ENCODE measurements around the gene LDLRAD3. TPM values are rescaled to one million over a fixed set of nuclear protein-coding genes. Genes with fewer than 3 reads are reported as not detected.

The LDLRAD3 gene, protein sequence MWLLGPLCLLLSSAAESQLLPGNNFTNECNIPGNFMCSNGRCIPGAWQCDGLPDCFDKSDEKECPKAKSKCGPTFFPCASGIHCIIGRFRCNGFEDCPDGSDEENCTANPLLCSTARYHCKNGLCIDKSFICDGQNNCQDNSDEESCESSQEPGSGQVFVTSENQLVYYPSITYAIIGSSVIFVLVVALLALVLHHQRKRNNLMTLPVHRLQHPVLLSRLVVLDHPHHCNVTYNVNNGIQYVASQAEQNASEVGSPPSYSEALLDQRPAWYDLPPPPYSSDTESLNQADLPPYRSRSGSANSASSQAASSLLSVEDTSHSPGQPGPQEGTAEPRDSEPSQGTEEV
- 19.3 to 22.6 TPM (median 21.7 TPM) in 5 replicates for total RNA-seq (2022; extraction: Qiagen RNA extraction; ENCODE audit: low read depth)

DNA sequence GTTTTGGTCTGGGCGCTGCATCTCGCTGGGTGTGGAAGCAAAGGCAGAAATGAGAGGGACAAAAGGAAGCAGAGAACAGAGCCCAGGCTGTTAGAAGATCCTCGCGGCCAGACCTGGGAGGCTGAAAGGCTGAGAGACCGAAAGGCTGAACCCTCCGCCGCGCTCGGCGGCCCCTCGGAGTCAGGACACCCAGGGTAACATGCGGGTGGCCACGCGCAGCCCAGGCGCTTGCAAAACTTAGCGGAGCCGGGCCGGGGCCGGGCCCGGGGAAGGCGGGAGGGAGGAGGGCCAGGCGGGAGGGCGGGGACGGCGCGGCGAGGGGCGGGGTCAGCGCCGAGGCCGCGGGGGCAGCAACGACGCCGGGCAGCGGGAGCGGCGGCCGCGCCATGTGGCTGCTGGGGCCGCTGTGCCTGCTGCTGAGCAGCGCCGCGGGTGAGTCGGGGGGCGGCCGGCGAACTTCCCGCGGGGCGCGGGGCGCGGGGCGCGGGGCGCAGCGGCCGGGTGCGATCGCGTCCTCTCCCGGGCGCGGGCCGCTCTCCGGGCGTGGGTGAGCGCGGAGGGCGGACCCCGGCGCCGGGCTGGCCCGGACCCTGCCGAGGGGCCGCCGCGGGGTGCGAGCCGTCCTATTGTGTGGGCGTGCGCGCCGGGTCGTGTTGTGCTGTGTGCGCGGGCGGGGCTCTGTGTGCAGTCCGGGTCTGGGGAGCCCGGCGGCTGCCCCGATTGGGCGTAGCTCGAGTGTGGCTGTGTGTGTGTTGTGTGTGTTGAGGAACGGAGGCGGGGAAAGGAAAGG, at the start of gene LDLRAD3:
Gene LDLRAD3 (plus strand): TSS at position 350 of the 790 bp plus-strand sequence. CDS start 37 bp downstream, at position 387.

